Left ventricle myocardium inferior (tissue), 1 donor: ENCODE measurements around the gene HMCES. TPM values are rescaled to one million over a fixed set of nuclear protein-coding genes. Genes with fewer than 3 reads are reported as not detected.

Experiments
- DNase-seq: peaks from one replicate; pipeline ENCODE4 v3.0.0-alpha.2; 2020
- H3K27ac ChIP-seq: fragments of 200-600 bp; replicated peaks from 2 replicates; pipeline ENCODE4 v1.8.0; 2021
- H3K27me3 ChIP-seq: fragments of 200-600 bp; 2 replicates; pipeline ENCODE4 v1.8.0; 2021; ENCODE audit warnings: low read depth
- H3K36me3 ChIP-seq: fragments of 200-600 bp; 2 replicates; pipeline ENCODE4 v1.8.0; 2021
- H3K4me1 ChIP-seq: fragments of 200-600 bp; 2 replicates; pipeline ENCODE4 v1.8.0; 2021
- H3K4me3 ChIP-seq: fragments of 200-600 bp; 2 replicates; pipeline ENCODE4 v1.8.0; 2021; ENCODE audit warnings: mild to moderate bottlenecking, moderate library complexity
- H3K9me3 ChIP-seq: fragments of 200-600 bp; replicated peaks from 2 replicates; pipeline ENCODE4 v1.8.0; 2021
- CTCF ChIP-seq: fragments of 200-600 bp; IDR thresholded peaks from 2 replicates; pipeline ENCODE4 v1.8.0; 2021; ENCODE audit warnings: antibody characterized with exemption, mild to moderate bottlenecking, borderline replicate concordance
- intact Hi-C: fragments of 100-400 bp; cut with micrococcal nuclease; formaldehyde crosslinking; loops from one replicate; pipeline ENCODE4 v1.11.0; 2022
- total RNA-seq: library from RNA; stranded (reverse); fragmentation: NEBNext Ultra II Directional; extraction: Animal tissue kit (Norgen Biotek cat#: 25700); gene quantifications from one replicate; pipeline ENCODE4 v1.2.1, GENCODE V29; 2021
- donor health status: DM: no; HTN: yes; CAD: no; lungs with severe emphysema.

The HMCES gene
- total RNA-seq, 1 donor from 2014 or later = 38.5 TPM

GRCh38 chr3:129315998-129316247, 37.3 kb downstream of the HMCES start:
- no peaks in the 10 kb centered on the region for H3K36me3 ChIP-seq
- H3K4me3 ChIP-seq = peak overlapping the region; percentile 97
- H3K9me3 ChIP-seq = no peaks in the 10 kb centered on the region
- H3K27me3 ChIP-seq = no peaks in the 10 kb centered on the region
- peaks cover 50% of the 10 kb centered on the region for H3K4me1 ChIP-seq
- TF ChIP-seq CTCF = no peak
- peak overlapping the region; percentile 96 for H3K27ac ChIP-seq
- intact Hi-C loops = no loop called here
- DNase-seq = no peak

GRCh38 chr3:129316248-129317013, 37.8 kb downstream of the HMCES start:
- intact Hi-C loops = no loop called here
- peak overlapping the region; percentile 97 for H3K4me3 ChIP-seq
- peak; percentile 64 for TF ChIP-seq CTCF

GRCh38 chr3:129317014-129317771, 38.5 kb downstream of the HMCES start:
- H3K27ac ChIP-seq = peak overlapping the region; percentile 96
- no peak for TF ChIP-seq CTCF
- DNase-seq = no peak
- H3K36me3 ChIP-seq = no peaks in the 10 kb centered on the region
- H3K9me3 ChIP-seq = no peaks in the 10 kb centered on the region
- H3K4me3 ChIP-seq = peak overlapping the region; percentile 97
- H3K4me1 ChIP-seq = peaks cover 50% of the 10 kb centered on the region
- intact Hi-C loops = no loop called here
- no peaks in the 10 kb centered on the region for H3K27me3 ChIP-seq

More at GRCh38 chr3:129316248-129317013, 37.8 kb downstream of the HMCES start:
- H3K9me3 ChIP-seq = no peaks in the 10 kb centered on the region
- peak overlapping the region; percentile 96 for H3K27ac ChIP-seq
- H3K36me3 ChIP-seq = no peaks in the 10 kb centered on the region
- no peaks in the 10 kb centered on the region for H3K27me3 ChIP-seq
- H3K4me1 ChIP-seq = peaks cover 50% of the 10 kb centered on the region
- DNase-seq = peak; percentile 87

GRCh38 chr3:129317848-129318247, 39.2 kb downstream of the HMCES start:
- DNase-seq = no peak
- no peak overlapping the region for H3K4me3 ChIP-seq
- intact Hi-C loops = no loop called here
- H3K27ac ChIP-seq = no peak overlapping the region
- no peak for TF ChIP-seq CTCF
- H3K4me1 ChIP-seq = peaks cover 50% of the 10 kb centered on the region
- no peaks in the 10 kb centered on the region for H3K27me3 ChIP-seq
- no peaks in the 10 kb centered on the region for H3K36me3 ChIP-seq
- H3K9me3 ChIP-seq = no peaks in the 10 kb centered on the region

- peaks cover 7% of the 10 kb centered on the region for H3K36me3 ChIP-seq
- H3K9me3 ChIP-seq = no peaks in the 10 kb centered on the region
- no peak for TF ChIP-seq CTCF
- H3K4me1 ChIP-seq = peaks cover 41% of the 10 kb centered on the region
- H3K4me3 ChIP-seq = no peak overlapping the region
- DNase-seq = no peak
- H3K27me3 ChIP-seq = no peaks in the 10 kb centered on the region
- no peak overlapping the region for H3K27ac ChIP-seq
- intact Hi-C loops = no loop called here
These were observed 40.3 kb downstream of the HMCES start for GRCh38 chr3:129318921-129319320.
